Measurements from ENCODE around the gene TRMT10B.

Gene TRMT10B

GRCh38 chr9:37753489-37754190 lies at the start of gene TRMT10B:
Gene TRMT10B, plus strand, starts transcription at chr9:37753805. Its CDS starts 8,127 bp downstream, at chr9:37761932.
- peak within 1 kb of the TSS; percentile 92 for H3K4me3 ChIP-seq
- no peak for TF ChIP-seq CTCF (IDR thresholded peaks at IDR 0.05)
- peak within 1 kb of the TSS; percentile 72 to 90 for H3K27ac ChIP-seq
- peak; percentile 79 for DNase-seq (ENCODE audit: low spot score)

GRCh38 chr9:37705787-37706186 lies 47.8 kb upstream of the TRMT10B start:
- no peak for TF ChIP-seq CTCF (IDR thresholded peaks at IDR 0.05)
- Histone ChIP-seq H3K27ac (no peak overlapping the region), H3K4me3 (no peak overlapping the region)
- no peak for DNase-seq (ENCODE audit: low spot score)

- no peak overlapping the region for H3K4me3 ChIP-seq
- no peak for TF ChIP-seq CTCF (IDR thresholded peaks at IDR 0.05)
- no peak for DNase-seq (ENCODE audit: low spot score)
- no peak overlapping the region for H3K27ac ChIP-seq
These were observed 47.3 kb upstream of the TRMT10B start for GRCh38 chr9:37706290-37706689.

- no peak overlapping the region for H3K27ac ChIP-seq
- no peak for DNase-seq (ENCODE audit: low spot score)
- no peak for TF ChIP-seq CTCF (IDR thresholded peaks at IDR 0.05)
- H3K4me3 ChIP-seq = no peak overlapping the region
These were observed 45.9 kb upstream of the TRMT10B start for GRCh38 chr9:37707748-37708147.

- no peak overlapping the region for H3K4me3 ChIP-seq
- no peak overlapping the region for H3K27ac ChIP-seq
- DNase-seq (ENCODE audit: low spot score) = no peak
- TF ChIP-seq CTCF (IDR thresholded peaks at IDR 0.05) = no peak
These were observed 43.6 kb upstream of the TRMT10B start for GRCh38 chr9:37710046-37710445.

GRCh38 chr9:37715260-37715659 lies 38.3 kb upstream of the TRMT10B start:
- no peak for TF ChIP-seq CTCF (IDR thresholded peaks at IDR 0.05)
- H3K4me3 ChIP-seq = no peak overlapping the region
- no peak overlapping the region for H3K27ac ChIP-seq
- DNase-seq (ENCODE audit: low spot score) = no peak

- no peak for DNase-seq (ENCODE audit: low spot score)
- TF ChIP-seq CTCF (IDR thresholded peaks at IDR 0.05) = no peak
- H3K27ac ChIP-seq = no peak overlapping the region
- no peak overlapping the region for H3K4me3 ChIP-seq
These were observed 37.6 kb upstream of the TRMT10B start for GRCh38 chr9:37715991-37716505.
